ENCODE measurements around the gene DYNC1LI2. TPM values are rescaled to one million over a fixed set of nuclear protein-coding genes. Genes with fewer than 3 reads are reported as not detected.

Gene DYNC1LI2
- total and polyA plus RNA-seq, 9 of the 15 experiments (the other 6 are each of a cell fraction or from before 2014, with no cell fraction given), result 5.1 to 48.9 (median 38.2) TPM

GRCh38 chr16:66705790-66706505 lies 45.5 kb downstream of the DYNC1LI2 start:
- peaks cover 0 to 4% of the 10 kb centered on the region in 2 experiments; a peak in 2 of 5 replicates for H3K4me1 ChIP-seq (replicated peaks in 1 of 2; ENCODE audit: control insufficient read depth in 2 of 2, insufficient read depth in 2 of 2, low read length in 2 of 2)
- ATAC-seq, result no peak
- TF ChIP-seq ZNF217 (CRISPR knock-in tag; IDR thresholded peaks at IDR 0.05) (no peak), ZNF121 (CRISPR knock-in tag; conservative IDR thresholded peaks at IDR 0.05) (peak; percentile 74; the same call in 1 of the 2 replicates), RBM25 (IDR thresholded peaks at IDR 0.05; ENCODE audit: low read depth, low read length, severe bottlenecking) (peak; percentile 25)
- 0 out of 2 replicates have a peak, but pooled peaks cover 1% of the 10 kb centered on the region for H3K9me3 ChIP-seq (replicated peaks; ENCODE audit: control insufficient read depth, insufficient read depth, low read depth, low read length)
- peak overlapping the region; percentile 14; the same call in 1 of the 2 replicates for H2AFZ ChIP-seq (ENCODE audit: low read depth, low read length)
- peak overlapping the region in 1 of 2 experiments; percentile 17; a peak in 1 of 4 replicates for H3K9ac ChIP-seq (ENCODE audit: insufficient read depth in 1 of 2, low read depth in 2 of 2, low read length in 2 of 2)
- intact Hi-C loops (cut with micrococcal nuclease) (no loop called here), in situ Hi-C loops (cut with MboI) (no loop called here)
- no peaks in the 10 kb centered on the region for H3K36me3 ChIP-seq (ENCODE audit: control insufficient read depth, insufficient read depth, low read length)
- no peaks in the 10 kb centered on the region; a peak in 1 of 5 replicates for H3K27me3 ChIP-seq (ENCODE audit: control insufficient read depth in 2 of 2, insufficient read depth in 2 of 2, low read length in 2 of 2)
- no peak overlapping the region for H3K4me2 ChIP-seq (ENCODE audit: insufficient read depth, low read length)
- ChIA-PET POLR2A (interaction anchor here (0.7 to 1.6 kb wide), 2 partner anchors 9 to 21 kb away, joined by 4 read pairs; partner anchors contain the start of gene CMTM4), CTCF (ENCODE audit: low intra/inter-chr PET ratio) (no interaction called here)
- WGBS (ENCODE audit: insufficient coverage, low coverage, missing lambda C conversion rate), result 52% methylated on average over 10 of the region's 11 CpGs
- no peaks in the 10 kb centered on the region for H3K79me2 ChIP-seq (ENCODE audit: control insufficient read depth, insufficient read depth, low read length)
- H3K27ac ChIP-seq (ENCODE audit: extremely low read depth, low read depth, low read length), result no peak overlapping the region
- H4K20me1 ChIP-seq (replicated peaks; ENCODE audit: control insufficient read depth, insufficient read depth, low read length), result no peaks in the 10 kb centered on the region
- no TSS peak for BruUV-seq (replicated peaks)
- no peaks in the 10 kb centered on the region for H3K9me1 ChIP-seq (ENCODE audit: control insufficient read depth, insufficient read depth, low read length)
- no peak for FAIRE-seq
- no peak for DNase-seq (ENCODE audit: extremely low read depth in 1 of 4, low spot score in 3 of 4)
- H3K4me3 ChIP-seq, result no peak overlapping the region

All from K562 (cell line).